GM12878 (cell line): ENCODE data around the gene CDH5. TPM values are rescaled to one million over a fixed set of nuclear protein-coding genes. Genes with fewer than 3 reads are reported as not detected.

Experiments
- ATAC-seq: fragments of 200-7000 bp; cut with Tn5 transposase; 3 replicates; pipeline ENCODE4 v1.9.1; 2020; ENCODE audit warnings: mild to moderate bottlenecking, moderate library complexity
- BruUV-seq: library from RNA; stranded (reverse); fragments of 400-500 nt; replicated peaks from 2 replicates; lab custom pipeline; 2021; lab: Mats Ljungman, UMichigan
- CTCF ChIA-PET: fragments of 300-600 bp; sonication (Branson Sonifier 250); formaldehyde crosslinking; extraction: SDS; loops from one replicate; lab custom pipeline; 2021; ENCODE audit warnings: inconsistent platforms; lab: Yijun Ruan, JAX
- POLR2A ChIA-PET: fragments of 350-600 bp; formaldehyde crosslinking; extraction: SDS; loops from one replicate; lab custom pipeline; 2021; ENCODE audit warnings: inconsistent platforms; lab: Charles Lee
- RAD21 ChIA-PET: fragments of 300-600 bp; sonication (Branson Sonifier 250); formaldehyde crosslinking; loops from one replicate; lab custom pipeline; 2023; ENCODE audit warnings: antibody characterized with exemption; ENCODE audit not compliant: unreplicated experiment; lab: Charles Lee
- SMC1A ChIA-PET: fragments of 300-600 bp; sonication (Branson Sonifier 250); formaldehyde crosslinking; loops from one replicate; lab custom pipeline; 2023; ENCODE audit not compliant: unreplicated experiment, uncharacterized antibody; lab: Charles Lee
- DNase-seq: peaks from one replicate; pipeline ENCODE4 v3.0.0-alpha.2; 2011; ENCODE audit warnings: low read depth, low spot score
- FAIRE-seq: peaks from 3 replicates; lab custom pipeline; 2011; peaks lifted over from hg19 to GRCh38; lab: Jason Lieb, UNC
- H2AFZ ChIP-seq: 2 replicates; pipeline ENCODE4 v1.6.0; 2011; ENCODE audit warnings: low read depth, low read length, control low read depth; ENCODE audit not compliant: control insufficient read depth
- H3K27ac ChIP-seq: 2 replicates; pipeline ENCODE4 v1.5.1; 2011; ENCODE audit warnings: control low read depth; ENCODE audit not compliant: control insufficient read depth, insufficient read depth
- H3K27me3 ChIP-seq, 2 experiments: replicated peaks in 1 of 2; 2 replicates each; pipeline versions ENCODE4 v1.6.0 to v1.6.1; 2011; ENCODE audit warnings: low read length in 1 of 2; ENCODE audit not compliant: control insufficient read depth in 2 of 2, insufficient read depth in 2 of 2
- H3K36me3 ChIP-seq, 2 experiments: 2 replicates each; pipeline ENCODE4 v1.5.1; 2011; ENCODE audit warnings: low read length in 1 of 2; ENCODE audit not compliant: control insufficient read depth in 2 of 2, insufficient read depth in 2 of 2
- H3K4me1 ChIP-seq: 2 replicates; pipeline ENCODE4 v1.6.1; 2011; ENCODE audit warnings: mild to moderate bottlenecking, low read length, moderate library complexity, mixed read lengths; ENCODE audit not compliant: control insufficient read depth, insufficient read depth
- H3K4me2 ChIP-seq: 2 replicates; pipeline ENCODE4 v1.6.0; 2011; ENCODE audit warnings: control low read depth; ENCODE audit not compliant: control insufficient read depth, insufficient read depth
- H3K4me3 ChIP-seq: fragments of 200-600 bp; sonication (generic); 2 replicates; pipeline ENCODE4 v1.5.1; 2016
- H3K79me2 ChIP-seq: 2 replicates; pipeline ENCODE4 v1.6.0; 2011; ENCODE audit warnings: low read length; ENCODE audit not compliant: control insufficient read depth, insufficient read depth
- H3K9ac ChIP-seq: 2 replicates; pipeline ENCODE4 v1.8.0; 2011; ENCODE audit warnings: low read length, control low read depth, mixed read lengths; ENCODE audit not compliant: control insufficient read depth, insufficient read depth
- H3K9me3 ChIP-seq: replicated peaks from 3 replicates; pipeline ENCODE4 v1.5.1; 2011; ENCODE audit warnings: mild to moderate bottlenecking, low read length; ENCODE audit not compliant: control insufficient read depth, insufficient read depth
- H4K20me1 ChIP-seq: 2 replicates; pipeline ENCODE4 v1.6.0; 2011; ENCODE audit not compliant: control insufficient read depth, insufficient read depth
- CBX5 ChIP-seq: sonication (generic); IDR thresholded peaks from 2 replicates; pipeline ENCODE4 v1.6.1; 2016; ENCODE audit warnings: low read depth, moderate library complexity, mild to moderate bottlenecking, inconsistent platforms
- ELK1 ChIP-seq: IDR thresholded peaks from 2 replicates; pipeline ENCODE4 v1.6.1; 2012; ENCODE audit warnings: low read depth, low read length, improper control_type of control experiment
- FOXM1 ChIP-seq: IDR thresholded peaks from 2 replicates; pipeline ENCODE4 v1.6.1; 2012; ENCODE audit warnings: low read depth, mild to moderate bottlenecking, inconsistent platforms, low read length, moderate library complexity
- MEF2A ChIP-seq: IDR thresholded peaks from 2 replicates; pipeline ENCODE4 v1.6.1; 2011; ENCODE audit warnings: low read depth, mild to moderate bottlenecking, low read length, moderate library complexity; ENCODE audit not compliant: insufficient read depth
- NFYB ChIP-seq: IDR thresholded peaks from 2 replicates; pipeline ENCODE4 v1.6.1; 2011; ENCODE audit warnings: low read depth, mild to moderate bottlenecking, low read length, improper control_type of control experiment, moderate library complexity; ENCODE audit not compliant: insufficient read depth
- PAX8 ChIP-seq: fragments of 450-650 bp; IDR thresholded peaks from 2 replicates; pipeline ENCODE4 v1.6.1; 2017; ENCODE audit warnings: mild to moderate bottlenecking, moderate library complexity
- RCOR1 ChIP-seq: conservative IDR thresholded peaks from 2 replicates; pipeline ENCODE4 v1.6.1; 2012; ENCODE audit warnings: low read depth, low read length, improper control_type of control experiment
- SRF ChIP-seq, 2 experiments: IDR thresholded peaks; 2 replicates each; pipeline ENCODE4 v1.6.1; 2011; ENCODE audit warnings: low read depth in 2 of 2, low read length in 2 of 2, mild to moderate bottlenecking in 1 of 2, moderate library complexity in 1 of 2
- ZBTB33 ChIP-seq: fragments of 450-650 bp; IDR thresholded peaks from 2 replicates; pipeline ENCODE4 v1.6.1; 2017; ENCODE audit warnings: mild to moderate bottlenecking
- ZNF274 ChIP-seq: IDR thresholded peaks from one replicate; pipeline ENCODE4 v1.8.0; 2011; ENCODE audit not compliant: insufficient read length, insufficient read depth
- ZNF592 ChIP-seq: fragments of 450-650 bp; IDR thresholded peaks from 2 replicates; pipeline ENCODE4 v1.6.1; 2017; ENCODE audit warnings: mild to moderate bottlenecking, moderate library complexity
- ZNF687 ChIP-seq: fragments of 450-650 bp; IDR thresholded peaks from 2 replicates; pipeline ENCODE4 v1.6.1; 2017; ENCODE audit warnings: mild to moderate bottlenecking, moderate library complexity
- WGBS: methylation state at CpG from one replicate; pipeline ENCODE4 v1.1.6; 2016; ENCODE audit warnings: low lambda C conversion rate; ENCODE audit not compliant: insufficient replicate concordance, insufficient coverage; ENCODE audit errors: missing lambda C conversion rate; 5-methylcytosine and 5-hydroxymethylcytosine counted together
- in situ Hi-C: fragments of 300-500 bp; cut with MboI; formaldehyde crosslinking; loops from 9 replicates; pipeline ENCODE4 v1.14.3; 2018; ENCODE audit warnings: mixed read lengths
- intact Hi-C: fragments of 100-400 bp; cut with micrococcal nuclease; formaldehyde crosslinking; loops from one replicate; pipeline ENCODE4 v1.14.2; 2022; ENCODE audit not compliant: unreplicated experiment
- polyA plus RNA-seq, 11 experiments: library from polyadenylated mRNA; depleted of rRNA in 4 of 11; unstranded in 6 of 11; stranded (reverse) in 5 of 11; fragments of >200 nt; fragmentation: Nextera tagmentation in 4 of 11; fragmentation: Illumina TruSeq in 1 of 11; extraction: Ambion mirVana in 4 of 11; extraction: Trizol in 1 of 11; gene quantifications; 1 replicate in 1 of 11; 2 replicates in 10 of 11; pipeline versions ENCODE4 v1.2.1 to v1.2.3, GENCODE V29; 2011 to 2016; ENCODE audit warnings: inconsistent platforms in 2 of 11, missing spikeins in 2 of 11, low read depth in 1 of 11
- total RNA-seq, 4 experiments: library from RNA; depleted of rRNA in 3 of 4; stranded (reverse); fragments of >200 nt in 3 of 4; fragmentation: Illumina TruSeq in 1 of 4; extraction: Trizol in 1 of 4; gene quantifications; 2 replicates each; pipeline versions ENCODE4 v1.2.1 to v1.2.3, GENCODE V29; 2013 to 2021

CDH5 gene
- total and polyA plus RNA-seq, 10 of the 15 experiments (the other 5 are each of a cell fraction or from before 2014, with no cell fraction given) = not detected

GRCh38 chr16:66360624-66361324 lies 5.7 kb upstream of the CDH5 start:
- 12% methylated on average over 12 of the region's 12 CpGs for WGBS
- DNase-seq = no peak
- Histone ChIP-seq H3K4me3 (no peak overlapping the region), H3K9ac (no peak overlapping the region), H2AFZ (no peak overlapping the region)
- SMC1A ChIA-PET = no interaction called here
- no TSS peak for BruUV-seq
- TF ChIP-seq ZNF592 = no peak
- TF ChIP-seq FOXM1 = no peak
- no peak for TF ChIP-seq ZNF687
- TF ChIP-seq PAX8 = no peak
- no peak for TF ChIP-seq MEF2A
- TF ChIP-seq NFYB = no peak
- TF ChIP-seq RCOR1 = no peak
- no peak for TF ChIP-seq ZBTB33
- no peak for TF ChIP-seq ELK1
- TF ChIP-seq SRF (IDR thresholded peaks at IDR 0.05; ENCODE audit: low read depth in 2 of 2, low read length in 2 of 2) = no peak
- TF ChIP-seq ZNF274 = no peak
- TF ChIP-seq CBX5 = no peak
- TF ChIP-seq, all 136 proteins: peak for 0
- ATAC-seq (no peak), FAIRE-seq (no peak)
- ChIA-PET RAD21 (no interaction called here), POLR2A (no interaction called here), CTCF (no interaction called here)
- Histone ChIP-seq H3K27me3 (peaks cover 0 to 2% of the 10 kb centered on the region in 2 experiments; a peak in 3 of 4 replicates), H3K9me3 (no peaks in the 10 kb centered on the region), H3K36me3 (no peaks in the 10 kb centered on the region), H3K27ac (no peak overlapping the region), H3K79me2 (no peaks in the 10 kb centered on the region), H3K4me2 (no peak overlapping the region), H3K4me1 (no peaks in the 10 kb centered on the region), H4K20me1 (no peaks in the 10 kb centered on the region)
- intact Hi-C loops (no loop called here), in situ Hi-C loops (no loop called here)
